ENCODE measurements around the gene ZXDA. TPM values are rescaled to one million over a fixed set of nuclear protein-coding genes. Genes with fewer than 3 reads are reported as not detected.

Gene ZXDA
- total RNA-seq, 4 donors from 2014 or later = 6.8 to 14.4 (median 11.9) TPM

GRCh38 chrX:57899906-57900305 lies 10.4 kb downstream of the ZXDA start:
- no peak overlapping the region for H3K4me3 ChIP-seq
- no peaks in the 10 kb centered on the region for H3K27me3 ChIP-seq
- H3K27ac ChIP-seq = no peak overlapping the region
- H3K9me3 ChIP-seq = no peaks in the 10 kb centered on the region
- DNase-seq (ENCODE audit: low spot score in 2 of 2) = no peak
- no peaks in the 10 kb centered on the region for H3K4me1 ChIP-seq
- H3K36me3 ChIP-seq = no peaks in the 10 kb centered on the region
- TF ChIP-seq POLR2A (IDR thresholded peaks at IDR 0.05) (no peak), CTCF (IDR thresholded peaks at IDR 0.05) (no peak), POLR2AphosphoS5 (IDR thresholded peaks at IDR 0.05) (no peak), EP300 (IDR thresholded peaks at IDR 0.05) (no peak)

GRCh38 chrX:57899064-57899463 lies 11.2 kb downstream of the ZXDA start:
- H3K4me3 ChIP-seq = no peak overlapping the region

GRCh38 chrX:57871463-57871862 lies 38.8 kb downstream of the ZXDA start:
- Histone ChIP-seq H3K27ac (no peak overlapping the region), H3K4me3 (no peak overlapping the region), H3K4me1 (no peaks in the 10 kb centered on the region), H3K9me3 (no peaks in the 10 kb centered on the region), H3K36me3 (no peaks in the 10 kb centered on the region), H3K27me3 (no peaks in the 10 kb centered on the region)
- TF ChIP-seq POLR2AphosphoS5 (IDR thresholded peaks at IDR 0.05) (no peak), POLR2A (IDR thresholded peaks at IDR 0.05) (no peak), EP300 (IDR thresholded peaks at IDR 0.05) (no peak), CTCF (IDR thresholded peaks at IDR 0.05) (no peak)
- WGBS = 90% methylated on average over 3 of the region's 6 CpGs
- DNase-seq (ENCODE audit: low spot score in 2 of 2) = no peak

More at GRCh38 chrX:57899064-57899463, 11.2 kb downstream of the ZXDA start:
- H3K36me3 ChIP-seq = no peaks in the 10 kb centered on the region
- TF ChIP-seq POLR2AphosphoS5 (IDR thresholded peaks at IDR 0.05) = no peak
- no peak for TF ChIP-seq POLR2A (IDR thresholded peaks at IDR 0.05)
- no peak for TF ChIP-seq CTCF (IDR thresholded peaks at IDR 0.05)
- TF ChIP-seq EP300 (IDR thresholded peaks at IDR 0.05) = no peak
- no peak overlapping the region for H3K27ac ChIP-seq
- DNase-seq (ENCODE audit: low spot score in 2 of 2) = no peak
- H3K27me3 ChIP-seq = no peaks in the 10 kb centered on the region
- no peaks in the 10 kb centered on the region for H3K9me3 ChIP-seq
- WGBS = 52% methylated on average over 1 of the region's 1 CpG
- H3K4me1 ChIP-seq = no peaks in the 10 kb centered on the region

Other genes starting within 250 kb of the ZXDA start
- gene NLRP2B, start 230.2 kb downstream of the ZXDA start, total RNA-seq = not detected